Endodermal cell (in vitro differentiated cells): ENCODE results near the gene CD34. TPM values are rescaled to one million over a fixed set of nuclear protein-coding genes. Genes with fewer than 3 reads are reported as not detected.

Source experiments
- DNase-seq: peaks from one replicate; pipeline ENCODE4 v3.0.0-alpha.2; 2017
- H3K27ac ChIP-seq: 2 replicates; pipeline ENCODE4 v1.5.1; 2013; ENCODE audit warnings: mild to moderate bottlenecking, low read depth, low read length, moderate library complexity
- H3K27me3 ChIP-seq: 2 replicates; pipeline ENCODE4 v1.6.1; 2013; ENCODE audit warnings: mild to moderate bottlenecking, low read length, moderate library complexity; ENCODE audit not compliant: insufficient read depth, control insufficient read depth, poor library complexity, severe bottlenecking
- H3K36me3 ChIP-seq: 2 replicates; pipeline ENCODE4 v1.7.0; 2013; ENCODE audit warnings: mild to moderate bottlenecking, low read length, moderate library complexity; ENCODE audit not compliant: control insufficient read depth, insufficient read depth
- H3K4me1 ChIP-seq: one replicate; pipeline ENCODE4 v1.7.0; 2013; ENCODE audit warnings: low read length; ENCODE audit not compliant: control insufficient read depth, insufficient read depth
- H3K4me3 ChIP-seq: 2 replicates; pipeline ENCODE4 v1.5.1; 2013; ENCODE audit warnings: mild to moderate bottlenecking, low read length, moderate library complexity
- H3K9ac ChIP-seq: 2 replicates; pipeline ENCODE4 v1.6.1; 2013; ENCODE audit warnings: mild to moderate bottlenecking, low read length, moderate library complexity; ENCODE audit not compliant: poor library complexity, severe bottlenecking; ENCODE audit errors: extremely low read depth
- H3K9me3 ChIP-seq: 2 replicates; pipeline ENCODE4 v1.6.1; 2013; ENCODE audit warnings: mild to moderate bottlenecking, low read length, moderate library complexity; ENCODE audit not compliant: control insufficient read depth
- H3K27ac Mint-ChIP-seq: 2 replicates; pipeline ENCODE4 v1.8.0; 2020; ENCODE audit warnings: mixed read lengths
- H3K27me3 Mint-ChIP-seq: 2 replicates; pipeline ENCODE4 v1.8.0; 2021; ENCODE audit warnings: mild to moderate bottlenecking, mixed read lengths; ENCODE audit not compliant: insufficient read depth
- H3K36me3 Mint-ChIP-seq: 2 replicates; pipeline ENCODE4 v1.8.0; 2020; ENCODE audit warnings: low read depth, mixed read lengths
- H3K4me1 Mint-ChIP-seq: 2 replicates; pipeline ENCODE4 v1.8.0; 2020; ENCODE audit warnings: mixed read lengths
- H3K4me3 Mint-ChIP-seq: 2 replicates; pipeline ENCODE4 v1.8.0; 2020; ENCODE audit warnings: mild to moderate bottlenecking, moderate library complexity, mixed read lengths
- H3K9me3 Mint-ChIP-seq: 2 replicates; pipeline ENCODE4 v1.8.0; 2020; ENCODE audit warnings: mild to moderate bottlenecking, mixed read lengths
- CTCF ChIP-seq: fragments of 200-600 bp; sonication (generic); conservative IDR thresholded peaks from 2 replicates; pipeline ENCODE4 v1.5.0; 2021; ENCODE audit warnings: antibody characterized with exemption, mild to moderate bottlenecking
- WGBS, 2 experiments: methylation state at CpG; one replicate each; pipeline versions ENCODE4 v1.1.5 to v1.1.7; 2013; ENCODE audit warnings: missing lambda C conversion rate in 2 of 2, mixed read lengths in 1 of 2; ENCODE audit not compliant: insufficient coverage in 1 of 2, insufficient read length in 1 of 2; 5-methylcytosine and 5-hydroxymethylcytosine counted together
- total RNA-seq, 2 donors: library from RNA; stranded (reverse); fragmentation: NEBNext Ultra II Directional in 1 of 2; extraction: Animal tissue kit (Norgen Biotek cat#: 25700) in 1 of 2; gene quantifications; 2 replicates in 1 of 2; 3 replicates in 1 of 2; pipeline ENCODE4 v1.2.1, GENCODE V29; 2021

Gene CD34
- total RNA-seq, 2 donors from 2014 or later: 1.6 to 6.9 TPM

DNA sequence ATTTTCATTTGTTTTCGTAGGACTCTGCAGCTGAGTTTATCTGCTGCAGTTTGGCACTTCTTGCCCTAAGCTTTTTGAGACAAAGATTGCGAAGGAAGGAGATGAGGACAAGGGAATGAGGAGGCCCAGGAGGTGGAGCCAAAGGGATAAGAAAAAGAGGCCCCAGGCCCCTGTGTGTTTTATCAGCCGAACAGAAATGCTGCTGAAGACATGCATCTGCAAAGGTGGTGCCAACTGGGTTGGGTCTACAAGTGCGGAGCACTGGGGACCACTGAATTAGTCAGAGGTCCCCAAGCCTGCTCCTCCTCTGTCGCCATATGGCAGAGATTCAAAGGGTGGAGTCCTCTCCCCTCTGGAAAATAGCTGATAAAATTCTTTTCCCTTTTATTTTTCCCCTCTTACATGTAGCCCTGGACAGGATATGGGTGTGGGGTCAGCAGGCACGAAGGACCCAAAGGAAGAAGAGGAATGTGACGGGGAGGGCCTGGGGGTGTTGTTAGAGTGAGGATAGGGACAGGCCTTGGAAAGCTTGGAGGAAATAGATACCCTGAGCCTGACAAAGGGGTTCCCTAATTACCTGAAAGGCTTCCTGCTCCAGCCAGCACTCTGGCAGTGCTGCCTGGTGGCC lies 2.7 kb downstream of the CD34 start:
- Mint-ChIP-seq H3K27me3 (peaks cover 47% of the 10 kb centered on the region), H3K36me3 (no peaks in the 10 kb centered on the region), H3K27ac (no peak overlapping the region), H3K4me3 (no peak overlapping the region), H3K9me3 (no peaks in the 10 kb centered on the region), H3K4me1 (peaks cover 14% of the 10 kb centered on the region)
- WGBS, 2 experiments: 73 to 77% methylated on average over 4 to 7 of the region's 7 CpGs
- H3K4me1 ChIP-seq: no peaks in the 10 kb centered on the region
- TF ChIP-seq CTCF: peak; percentile 40
- peaks cover 44% of the 10 kb centered on the region for H3K27me3 ChIP-seq
- no peak for DNase-seq
- H3K4me3 ChIP-seq: no peak overlapping the region
- no peaks in the 10 kb centered on the region for H3K36me3 ChIP-seq
- no peaks in the 10 kb centered on the region for H3K9me3 ChIP-seq
- no peak overlapping the region for H3K9ac ChIP-seq
- H3K27ac ChIP-seq: no peak overlapping the region

- peaks cover 10% of the 10 kb centered on the region for H3K4me1 Mint-ChIP-seq
- H3K27ac ChIP-seq: no peak overlapping the region
- H3K27me3 ChIP-seq: peaks cover 6% of the 10 kb centered on the region
- H3K4me1 ChIP-seq: no peaks in the 10 kb centered on the region
- H3K27me3 Mint-ChIP-seq: peaks cover 13% of the 10 kb centered on the region
- no peak overlapping the region for H3K27ac Mint-ChIP-seq
- TF ChIP-seq CTCF: no peak
- H3K36me3 ChIP-seq: no peaks in the 10 kb centered on the region
- no peaks in the 10 kb centered on the region for H3K9me3 Mint-ChIP-seq
- no peak overlapping the region for H3K4me3 ChIP-seq
- no peak overlapping the region for H3K4me3 Mint-ChIP-seq
- no peaks in the 10 kb centered on the region for H3K9me3 ChIP-seq
- 88 to 100% methylated on average over 1 of the region's 1 CpG for WGBS, 2 experiments
- no peak overlapping the region for H3K9ac ChIP-seq
- no peaks in the 10 kb centered on the region for H3K36me3 Mint-ChIP-seq
- DNase-seq: no peak
Measured at GRCh38 chr1:207904391-207904790, 6.5 kb downstream of the CD34 start.

- Mint-ChIP-seq H3K9me3 (no peaks in the 10 kb centered on the region), H3K27me3 (peaks cover 12% of the 10 kb centered on the region), H3K27ac (no peak overlapping the region), H3K36me3 (no peaks in the 10 kb centered on the region), H3K4me3 (no peak overlapping the region), H3K4me1 (peaks cover 10% of the 10 kb centered on the region)
- no peak for TF ChIP-seq CTCF
- DNase-seq: no peak
- no peak overlapping the region for H3K27ac ChIP-seq
- 89 to 93% methylated on average over 3 of the region's 3 CpGs for WGBS, 2 experiments
- no peak overlapping the region for H3K9ac ChIP-seq
- no peak overlapping the region for H3K4me3 ChIP-seq
- H3K36me3 ChIP-seq: no peaks in the 10 kb centered on the region
- no peaks in the 10 kb centered on the region for H3K4me1 ChIP-seq
- no peaks in the 10 kb centered on the region for H3K9me3 ChIP-seq
- H3K27me3 ChIP-seq: peaks cover under 1% of the 10 kb centered on the region
Measured at GRCh38 chr1:207903767-207904166, 7.2 kb downstream of the CD34 start.
